SIG-M5 (cell line): ENCODE results near the gene C11orf52.

Source experiments
- DNase-seq: peaks from one replicate; lab custom pipeline; 2025; lab: John Stamatoyannopoulos, UW

C11orf52 gene

GRCh38 chr11:111939836-111940604 lies 21.3 kb downstream of the C11orf52 start:
- DNase-seq, result no peak

- DNase-seq, result no peak
Observed at GRCh38 chr11:111941963-111942362, 23.2 kb downstream of the C11orf52 start.

GRCh38 chr11:111942829-111943228 lies 24.1 kb downstream of the C11orf52 start:
- DNase-seq, result no peak

- DNase-seq, result no peak
Observed at GRCh38 chr11:111944139-111944538, 25.4 kb downstream of the C11orf52 start.

- DNase-seq, result no peak
Observed at GRCh38 chr11:111944651-111945051, 25.9 kb downstream of the C11orf52 start.

- no peak for DNase-seq
Observed at GRCh38 chr11:111945198-111945597, 26.5 kb downstream of the C11orf52 start.

GRCh38 chr11:111946499-111946898 lies 27.8 kb downstream of the C11orf52 start:
- DNase-seq, result no peak

GRCh38 chr11:111947143-111947542 lies 28.4 kb downstream of the C11orf52 start:
- DNase-seq, result no peak

GRCh38 chr11:111949519-111950426 lies 31.1 kb downstream of the C11orf52 start:
- no peak for DNase-seq

- no peak for DNase-seq
Observed at GRCh38 chr11:111951565-111951964, 32.9 kb downstream of the C11orf52 start.

GRCh38 chr11:111954154-111954553 lies 35.4 kb downstream of the C11orf52 start:
- no peak for DNase-seq

GRCh38 chr11:111957663-111958444 lies 39.1 kb downstream of the C11orf52 start:
- no peak for DNase-seq

- DNase-seq, result no peak
Observed at GRCh38 chr11:111960916-111961315, 42.2 kb downstream of the C11orf52 start.

GRCh38 chr11:111961389-111962300 lies 42.9 kb downstream of the C11orf52 start:
- DNase-seq, result no peak

GRCh38 chr11:111963931-111964340 lies 45.2 kb downstream of the C11orf52 start:
- no peak for DNase-seq

GRCh38 chr11:111966678-111967077 lies 48.0 kb downstream of the C11orf52 start:
- DNase-seq, result no peak

GRCh38 chr11:111967649-111968048 lies 48.9 kb downstream of the C11orf52 start:
- DNase-seq, result no peak

- DNase-seq, result no peak
Observed at GRCh38 chr11:111969344-111969743, 50.6 kb downstream of the C11orf52 start.

GRCh38 chr11:111974446-111974845 lies 55.7 kb downstream of the C11orf52 start:
- DNase-seq, result no peak

GRCh38 chr11:111975076-111975806 lies 56.5 kb downstream of the C11orf52 start:
- no peak for DNase-seq
